Activated naive CD4-positive, alpha-beta T cell treated with anti-CD3 and anti-CD28 coated beads, Interleukin-2, amount 50 U/mL, for 16 hours (primary cell): ENCODE results near the gene VAT1L.

Experiments used
- DNase-seq: peaks from one replicate; pipeline ENCODE4 v3.0.0-alpha.2; 2020

VAT1L gene

DNA sequence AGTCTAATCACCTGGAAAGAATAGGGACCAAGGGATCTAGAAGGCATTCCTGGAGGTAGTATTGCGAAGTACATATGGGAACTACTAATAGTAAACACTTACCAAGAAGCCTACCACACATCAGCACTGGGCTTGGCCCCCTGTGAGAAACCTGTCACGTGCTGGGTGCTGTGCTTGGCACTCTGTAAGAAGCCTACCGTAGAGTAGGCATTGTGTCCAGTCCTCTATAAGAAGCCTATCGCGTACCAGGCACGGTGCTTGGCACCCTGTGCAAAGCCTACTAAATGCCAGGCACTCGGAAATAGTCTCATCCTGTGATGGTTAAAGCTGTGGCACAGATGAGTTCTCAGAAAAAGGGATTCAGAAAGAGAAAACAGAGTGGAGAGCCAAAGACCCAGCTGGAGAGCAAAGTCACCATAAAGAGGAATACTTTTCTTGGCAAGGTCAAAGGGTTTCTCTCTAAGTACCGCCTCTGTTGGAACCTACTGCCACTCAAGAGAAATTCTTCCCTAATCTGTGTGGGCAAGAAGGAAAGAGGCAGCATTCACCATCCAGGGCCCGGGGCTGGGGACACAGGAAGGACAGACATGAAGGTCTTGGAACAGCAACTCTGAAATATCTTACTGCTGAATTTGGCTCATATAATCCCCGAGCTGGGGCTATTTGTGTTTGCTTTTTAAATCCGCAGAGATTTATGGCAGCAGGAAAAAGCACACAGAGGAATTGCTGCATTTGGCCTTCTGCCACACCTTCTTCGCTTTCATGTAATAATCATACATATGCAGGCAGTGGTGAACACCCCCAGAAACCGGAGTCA lies 81.8 kb downstream of the VAT1L start:
- no peak for DNase-seq

DNA sequence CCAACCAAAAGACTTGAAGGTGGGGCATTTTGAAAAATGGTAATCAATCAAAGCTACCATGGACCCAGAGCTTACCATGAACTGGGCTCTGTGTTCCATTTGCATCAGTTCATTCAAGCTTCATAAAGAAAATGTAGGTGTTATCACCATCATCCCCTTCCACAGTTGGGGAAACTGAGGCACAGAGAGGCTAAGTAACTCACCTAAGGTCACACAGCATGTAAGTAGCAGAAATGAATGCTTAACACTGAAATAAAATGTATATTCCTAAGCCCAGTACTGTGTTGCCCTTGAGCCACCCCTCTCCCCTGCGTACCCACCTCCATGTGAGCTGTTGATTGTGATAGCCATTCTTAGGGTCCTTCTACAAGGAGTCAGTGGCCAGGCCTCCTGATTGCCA lies 83.6 kb downstream of the VAT1L start:
- no peak for DNase-seq

- no peak for DNase-seq
Observed at GRCh38 chr16:77873066-77873465, 84.7 kb downstream of the VAT1L start.

GRCh38 chr16:77874347-77874746 lies 86.0 kb downstream of the VAT1L start:
- no peak for DNase-seq

GRCh38 chr16:77876776-77877175 lies 88.4 kb downstream of the VAT1L start:
- no peak for DNase-seq

- no peak for DNase-seq
Observed at GRCh38 chr16:77877712-77878347, 89.5 kb downstream of the VAT1L start.

GRCh38 chr16:77881355-77882030 lies 93.1 kb downstream of the VAT1L start:
- DNase-seq, result no peak

DNA sequence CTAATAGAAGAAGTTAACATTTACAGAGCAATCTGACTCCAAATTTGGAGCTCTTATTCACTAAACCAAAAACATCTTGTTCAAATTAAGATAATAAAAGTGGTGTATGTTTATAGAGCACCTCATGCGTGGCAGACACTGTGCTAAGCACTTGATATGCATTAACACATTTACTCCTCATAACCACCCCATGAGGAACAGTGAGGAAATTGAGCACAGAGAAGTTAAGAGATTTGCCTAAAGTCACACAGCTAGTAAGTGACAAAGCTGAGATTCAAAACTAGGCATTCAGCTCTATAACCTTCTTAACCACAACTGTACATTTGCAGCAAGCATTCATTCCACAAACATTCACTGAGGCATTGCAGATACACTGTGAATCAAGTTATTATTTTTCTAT lies 94.0 kb downstream of the VAT1L start:
- DNase-seq, result no peak

- DNase-seq, result no peak
Observed at GRCh38 chr16:77885571-77886295, 97.4 kb downstream of the VAT1L start.

DNA sequence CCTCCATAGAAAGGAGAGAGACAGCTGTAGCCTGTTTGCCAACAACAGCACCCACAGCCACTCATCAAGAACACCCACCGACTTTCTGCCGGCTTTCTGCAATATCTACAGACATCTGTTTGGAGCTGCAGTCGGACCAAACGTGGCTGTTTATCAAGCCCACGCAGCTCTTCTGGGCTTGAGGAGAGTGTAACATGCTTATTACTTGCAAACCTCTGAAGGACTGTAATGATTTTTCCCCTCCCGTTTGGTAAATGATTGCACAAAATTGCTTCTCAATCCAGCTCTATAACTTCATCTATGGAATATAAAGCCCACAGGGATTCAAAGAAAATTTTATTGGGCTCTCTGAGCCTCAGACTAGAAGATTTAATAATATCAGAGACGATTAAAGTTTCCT lies 100.5 kb downstream of the VAT1L start:
- no peak for DNase-seq

GRCh38 chr16:77890075-77890474 lies 101.7 kb downstream of the VAT1L start:
- no peak for DNase-seq

GRCh38 chr16:77894162-77894561 lies 105.8 kb downstream of the VAT1L start:
- DNase-seq, result no peak

DNA sequence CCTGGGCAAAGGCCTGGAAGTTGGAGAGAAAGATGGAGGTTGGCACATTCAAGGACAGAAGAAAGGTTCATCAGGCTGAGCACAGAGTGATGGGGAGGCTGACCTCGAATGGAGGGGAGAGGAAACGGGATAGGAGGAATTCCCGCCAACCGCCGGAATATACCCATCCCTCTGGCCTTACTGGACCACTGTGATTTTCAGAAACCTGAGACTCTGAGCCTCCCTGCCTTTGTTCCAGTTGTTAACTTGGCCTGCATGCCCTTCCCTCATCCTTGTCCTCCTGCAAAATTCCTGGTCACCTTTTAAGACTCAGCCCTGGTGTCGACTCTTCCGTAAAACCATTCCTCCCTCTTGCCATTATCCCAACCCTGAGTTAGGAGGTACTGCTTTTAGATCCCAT lies 107.6 kb downstream of the VAT1L start:
- no peak for DNase-seq

DNA sequence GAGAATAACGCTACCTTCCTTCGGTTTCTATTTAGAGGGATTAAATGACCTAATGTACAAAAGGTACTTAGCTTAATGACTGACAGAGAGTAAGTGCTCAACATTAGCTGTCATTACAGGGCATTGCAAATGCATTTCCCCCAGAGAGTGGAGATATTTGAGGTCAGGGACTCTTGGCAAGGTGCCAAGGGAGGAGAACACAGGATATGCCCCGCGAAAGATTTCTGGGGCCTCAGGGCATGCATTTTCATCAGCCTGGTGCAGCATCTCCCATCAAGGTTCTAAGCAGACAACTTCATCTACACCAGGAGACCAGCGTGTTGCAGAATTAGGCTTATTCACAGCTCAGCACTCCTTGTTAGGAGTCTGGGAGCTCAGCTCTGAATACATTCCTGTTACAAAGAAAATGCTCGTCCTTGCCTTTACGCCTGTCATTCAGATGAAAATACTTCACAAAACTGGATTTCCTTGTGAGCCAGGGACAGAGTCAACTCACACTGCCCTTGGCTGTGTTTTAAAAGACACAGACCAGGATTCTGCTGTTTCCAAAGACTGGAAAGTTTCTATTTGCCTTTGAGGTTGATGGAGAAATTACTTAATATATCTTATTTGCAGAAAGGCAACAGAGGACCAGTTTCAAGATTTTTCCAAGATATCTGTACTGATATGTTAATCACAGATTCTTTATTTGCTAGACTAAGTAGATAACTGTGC lies 108.2 kb downstream of the VAT1L start:
- no peak for DNase-seq

GRCh38 chr16:77897129-77897437 lies 108.7 kb downstream of the VAT1L start:
- no peak for DNase-seq

DNA sequence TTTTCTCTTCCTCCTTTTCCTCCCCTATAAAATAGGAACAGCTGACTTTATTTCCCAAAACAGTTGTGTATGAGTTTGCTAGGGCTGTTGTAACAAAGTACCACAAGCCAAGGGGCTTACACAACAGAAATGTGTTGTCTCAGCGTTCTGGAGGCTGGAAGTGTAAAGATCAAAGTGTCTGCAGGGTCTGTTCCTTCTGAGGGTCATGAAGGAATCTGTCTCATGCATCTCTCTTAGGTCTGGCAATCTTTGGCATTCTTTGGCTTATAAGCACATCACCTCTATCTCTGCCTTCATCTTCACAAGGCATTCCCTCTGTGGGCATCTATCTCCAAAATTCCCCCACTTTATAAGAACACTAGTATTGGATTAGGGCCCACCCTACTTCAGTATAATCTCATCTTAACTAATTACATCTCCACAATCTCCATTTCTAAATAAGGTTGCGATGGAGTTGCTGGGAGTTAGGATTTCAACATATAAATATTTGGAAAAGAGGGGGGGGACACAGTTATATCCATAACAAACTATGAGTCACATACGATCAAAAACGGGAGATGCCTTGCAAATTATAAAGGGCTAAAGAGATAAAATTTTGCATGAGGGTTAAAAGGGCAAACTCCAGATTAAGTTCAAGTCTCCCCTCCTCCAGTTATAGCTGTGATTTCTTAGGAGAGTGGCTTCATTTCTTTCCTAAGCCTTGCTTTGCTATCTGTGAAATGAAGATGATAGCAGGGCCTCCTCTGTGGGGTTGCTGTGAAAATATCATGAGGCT lies 109.7 kb downstream of the VAT1L start:
- no peak for DNase-seq

- no peak for DNase-seq
Observed at GRCh38 chr16:77898671-77899211, 110.4 kb downstream of the VAT1L start.

DNA sequence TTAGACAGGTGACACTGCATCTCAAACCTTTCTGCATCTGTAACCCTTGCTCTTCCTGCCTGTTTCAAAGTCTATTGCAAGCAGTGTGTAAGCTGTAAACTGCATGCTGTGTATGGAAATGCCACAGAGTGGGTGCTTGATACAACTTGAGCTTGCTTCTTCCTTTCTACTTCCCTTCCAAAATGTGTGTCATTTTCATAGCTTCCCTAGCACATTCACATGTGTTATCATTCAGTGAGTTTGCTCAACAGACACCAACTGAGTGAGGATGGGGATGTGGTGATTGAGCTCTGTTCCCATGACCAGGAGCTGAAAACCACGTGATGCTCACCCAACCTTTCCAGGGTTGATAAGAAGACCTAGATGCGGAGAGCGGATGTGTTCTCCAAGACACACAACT lies 111.1 kb downstream of the VAT1L start:
- no peak for DNase-seq

- DNase-seq, result no peak
Observed at GRCh38 chr16:77905374-77905920, 117.1 kb downstream of the VAT1L start.

DNA sequence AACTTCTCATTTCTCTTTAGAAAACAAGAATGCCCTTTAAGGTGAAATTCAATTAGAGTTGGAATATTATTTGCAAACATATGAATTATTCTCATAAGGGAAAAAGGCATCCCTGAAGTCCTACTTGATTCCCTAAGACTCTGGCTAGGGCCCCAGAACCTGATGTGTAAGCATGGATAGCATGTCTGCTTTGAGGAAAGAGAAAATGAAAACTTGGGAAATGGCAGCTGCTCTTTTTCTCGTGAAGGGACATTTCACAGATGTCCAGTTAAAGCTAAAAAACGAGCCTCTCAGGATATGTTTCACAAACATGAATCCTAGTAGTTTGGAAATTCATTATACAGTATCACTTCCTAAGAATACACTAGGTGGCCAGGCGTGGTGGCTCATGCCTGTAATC lies 121.7 kb downstream of the VAT1L start:
- DNase-seq, result no peak

GRCh38 chr16:77912617-77913016 lies 124.3 kb downstream of the VAT1L start:
- DNase-seq, result no peak
